ENCODE measurements around the gene RTN4.

The RTN4 gene

GRCh38 chr2:55035716-55036115 is 14.5 kb downstream of the RTN4 start:
- no peak for DNase-seq

GRCh38 chr2:55033921-55034320 is 16.3 kb downstream of the RTN4 start:
- DNase-seq, result no peak

- no peak for DNase-seq
Observed at GRCh38 chr2:55033076-55033742, 17.0 kb downstream of the RTN4 start.

- no peak for DNase-seq
Observed at GRCh38 chr2:55031505-55031904, 18.7 kb downstream of the RTN4 start.

GRCh38 chr2:55030766-55031165 is 19.5 kb downstream of the RTN4 start:
- no peak for DNase-seq

GRCh38 chr2:55029098-55029497 is 21.2 kb downstream of the RTN4 start:
- no peak for DNase-seq

GRCh38 chr2:55027226-55027625 is 23.0 kb downstream of the RTN4 start:
- no peak for DNase-seq

- no peak for DNase-seq
Observed at GRCh38 chr2:55026202-55026601, 24.0 kb downstream of the RTN4 start.

- DNase-seq, result no peak
Observed at GRCh38 chr2:55025627-55026026, 24.6 kb downstream of the RTN4 start.

- DNase-seq, result no peak
Observed at GRCh38 chr2:55025082-55025481, 25.2 kb downstream of the RTN4 start.

- DNase-seq, result no peak
Observed at GRCh38 chr2:55022476-55022875, 27.8 kb downstream of the RTN4 start.

- no peak for DNase-seq
Observed at GRCh38 chr2:55019526-55020258, 30.6 kb downstream of the RTN4 start.

GRCh38 chr2:55018619-55019018 is 31.6 kb downstream of the RTN4 start:
- DNase-seq, result no peak

GRCh38 chr2:55017880-55018279 is 32.4 kb downstream of the RTN4 start:
- DNase-seq, result no peak

GRCh38 chr2:55017428-55017827 is 32.8 kb downstream of the RTN4 start:
- no peak for DNase-seq

GRCh38 chr2:55014962-55015939 is 35.0 kb downstream of the RTN4 start:
- DNase-seq, result peak in 30 of 56 donors; percentile 1 to 75 (median 20)

- no peak for DNase-seq
Observed at GRCh38 chr2:55013936-55014335, 36.3 kb downstream of the RTN4 start.

- no peak for DNase-seq
Observed at GRCh38 chr2:55012672-55013484, 37.4 kb downstream of the RTN4 start.

GRCh38 chr2:55011831-55012671 is 38.2 kb downstream of the RTN4 start:
- no peak for DNase-seq

GRCh38 chr2:55010915-55011314 is 39.3 kb downstream of the RTN4 start:
- DNase-seq, result no peak
